SK-N-SH (cell line): Measurements from ENCODE around the gene NAV2. TPM values are rescaled to one million over a fixed set of nuclear protein-coding genes. Genes with fewer than 3 reads are reported as not detected.

Experiments used
- CTCF ChIA-PET: fragments of 300-600, 350-600 bp; formaldehyde crosslinking; extraction: SDS; loops from one replicate; lab custom pipeline; 2021; lab: Yijun Ruan, JAX
- POLR2A ChIA-PET: fragments of 350-600 bp; sonication (Branson Sonifier 250); formaldehyde crosslinking; extraction: SDS; loops from one replicate; lab custom pipeline; 2020; ENCODE audit warnings: antibody characterized with exemption, inconsistent platforms; lab: Yijun Ruan, JAX
- DNase-seq: peaks from one replicate; pipeline ENCODE4 v3.0.0; 2012
- H2AFZ ChIP-seq: fragments of 200-600 bp; sonication (generic); 2 replicates; pipeline ENCODE4 v1.8.1; 2016; ENCODE audit warnings: antibody characterized with exemption, mild to moderate bottlenecking, low read depth
- H3F3A ChIP-seq: fragments of 200-600 bp; sonication (generic); replicated peaks from 2 replicates; pipeline ENCODE3; 2016; ENCODE audit warnings: antibody characterized with exemption, mild to moderate bottlenecking; ENCODE audit not compliant: insufficient read depth
- H3K27ac ChIP-seq, 2 experiments: fragments of 200-500 bp in 1 of 2; fragments of 200-600 bp in 1 of 2; sonication (Bioruptor generic) in 1 of 2; sonication (generic), shearing (Covaris generic) in 1 of 2; 2 replicates each; pipeline versions ENCODE4 v1.5.1 to v1.6.1; 2014 to 2016; ENCODE audit warnings: low read depth in 2 of 2, inconsistent platforms in 1 of 2, low read length in 1 of 2, mild to moderate bottlenecking in 1 of 2, mixed read lengths in 1 of 2
- H3K27me3 ChIP-seq: fragments of 200-600 bp; sonication (generic), shearing (Covaris generic); 2 replicates; pipeline ENCODE4 v1.6.1; 2016; ENCODE audit warnings: mixed run types; ENCODE audit not compliant: insufficient read depth
- H3K36me3 ChIP-seq, 2 experiments: fragments of 200-500 bp in 1 of 2; fragments of 200-600 bp in 1 of 2; sonication (Bioruptor generic) in 1 of 2; sonication (generic) in 1 of 2; replicated peaks in 1 of 2; 2 replicates each; pipeline versions ENCODE3 to v1.5.1; 2014 to 2016; ENCODE audit warnings: low read length in 1 of 2, mild to moderate bottlenecking in 1 of 2; ENCODE audit not compliant: insufficient read depth in 2 of 2, control insufficient read depth in 1 of 2
- H3K4me1 ChIP-seq, 2 experiments: fragments of 200-500 bp in 1 of 2; fragments of 200-600 bp in 1 of 2; sonication (Bioruptor generic) in 1 of 2; sonication (generic), shearing (Covaris generic) in 1 of 2; 2 replicates each; pipeline versions ENCODE4 v1.5.1 to v1.6.1; 2014 to 2016; ENCODE audit warnings: low read depth in 1 of 2, low read length in 1 of 2, mixed run types in 1 of 2; ENCODE audit not compliant: insufficient read depth in 2 of 2, control insufficient read depth in 1 of 2
- H3K4me2 ChIP-seq: fragments of 200-600 bp; sonication (generic), shearing (Covaris generic); 2 replicates; pipeline ENCODE4 v1.6.1; 2017; ENCODE audit warnings: mixed run types
- H3K4me3 ChIP-seq, 2 experiments: fragments of 200-500 bp in 1 of 2; fragments of 200-600 bp in 1 of 2; sonication (Bioruptor generic) in 1 of 2; sonication (generic), shearing (Covaris generic) in 1 of 2; 2 replicates each; pipeline versions ENCODE4 v1.5.1 to v1.8.1; 2014 to 2016; ENCODE audit warnings: low read depth in 2 of 2, inconsistent platforms in 1 of 2, low read length in 1 of 2, mild to moderate bottlenecking in 1 of 2, mixed read lengths in 1 of 2, moderate library complexity in 1 of 2
- H3K79me2 ChIP-seq: fragments of 200-600 bp; sonication (generic); 2 replicates; pipeline ENCODE4 v1.8.1; 2017; ENCODE audit warnings: mild to moderate bottlenecking; ENCODE audit not compliant: insufficient read depth
- H3K9ac ChIP-seq: fragments of 200-600 bp; sonication (generic); 2 replicates; pipeline ENCODE4 v1.6.1; 2017; ENCODE audit warnings: mixed run types
- H3K9me2 ChIP-seq: fragments of 200-600 bp; sonication (generic); 2 replicates; pipeline ENCODE4 v1.6.1; 2017; ENCODE audit warnings: mixed run types
- H3K9me3 ChIP-seq: fragments of 200-600 bp; sonication (generic); 2 replicates; pipeline ENCODE4 v1.6.1; 2017; ENCODE audit warnings: mixed run types, mild to moderate bottlenecking, moderate library complexity
- H4K20me1 ChIP-seq: fragments of 200-600 bp; sonication (generic); 2 replicates; pipeline ENCODE4 v1.6.1; 2017; ENCODE audit warnings: mild to moderate bottlenecking, mixed run types; ENCODE audit not compliant: insufficient read depth
- CHD2 ChIP-seq: fragments of 150-350 bp; IDR thresholded peaks from 2 replicates; pipeline ENCODE4 v1.6.1; 2018; ENCODE audit warnings: low read length; ENCODE audit not compliant: partially characterized antibody
- ELF1 ChIP-seq: IDR thresholded peaks from 2 replicates; pipeline ENCODE4 v1.4.0; 2012
- FOSL2 ChIP-seq: IDR thresholded peaks from 2 replicates; pipeline ENCODE4 v1.4.0; 2012; ENCODE audit warnings: low read depth, mild to moderate bottlenecking, moderate library complexity, borderline replicate concordance
- FOXM1 ChIP-seq: IDR thresholded peaks from 2 replicates; pipeline ENCODE4 v1.4.0; 2012; ENCODE audit warnings: low read depth, mild to moderate bottlenecking
- GABPA ChIP-seq: IDR thresholded peaks from 2 replicates; pipeline ENCODE4 v1.4.0; 2012; ENCODE audit warnings: low read depth, mild to moderate bottlenecking
- GATA2 ChIP-seq: sonication (generic); formaldehyde crosslinking; IDR thresholded peaks from 2 replicates; pipeline ENCODE4 v1.5.0; 2020; ENCODE audit warnings: mild to moderate bottlenecking, missing genetic modification reagents
- JUND ChIP-seq: IDR thresholded peaks from 2 replicates; pipeline ENCODE4 v1.4.0; 2012
- NFIC ChIP-seq: IDR thresholded peaks from 2 replicates; pipeline ENCODE4 v1.4.0; 2012; ENCODE audit warnings: borderline replicate concordance
- POLR2AphosphoS5 ChIP-seq: IDR thresholded peaks from 2 replicates; pipeline ENCODE4 v1.6.1; 2012; ENCODE audit warnings: low read depth, low read length
- RAD21 ChIP-seq: IDR thresholded peaks from 2 replicates; pipeline ENCODE4 v1.6.1; 2012; ENCODE audit warnings: mild to moderate bottlenecking, low read length
- SIN3A ChIP-seq: IDR thresholded peaks from 2 replicates; pipeline ENCODE4 v1.6.1; 2012; ENCODE audit warnings: low read depth, mild to moderate bottlenecking, low read length, moderate library complexity, borderline replicate concordance
- SMC3 ChIP-seq: IDR thresholded peaks from 2 replicates; pipeline ENCODE4 v1.6.1; 2012; ENCODE audit warnings: low read depth, low read length, improper control_type of control experiment
- TCF12 ChIP-seq: IDR thresholded peaks from 2 replicates; pipeline ENCODE4 v1.4.0; 2012
- WGBS: methylation state at CpG from one replicate; pipeline ENCODE4 v1.1.6; 2017; ENCODE audit warnings: low lambda C conversion rate; 5-methylcytosine and 5-hydroxymethylcytosine counted together
- polyA plus RNA-seq, 3 experiments: library from polyadenylated mRNA; depleted of rRNA; stranded (reverse); fragments of >200 nt; gene quantifications; 2 replicates each; pipeline ENCODE4 v1.2.3, GENCODE V29; 2012
- TF ChIP-seq, protein P1 (sequence below): IDR thresholded peaks from 2 replicates; pipeline ENCODE4 v1.4.0; 2012; ENCODE audit warnings: low read depth, borderline replicate concordance

The NAV2 gene
- polyA plus RNA-seq, 1 of the 3 experiments (the other 2 are of a cell fraction): 26.2 TPM

DNA sequence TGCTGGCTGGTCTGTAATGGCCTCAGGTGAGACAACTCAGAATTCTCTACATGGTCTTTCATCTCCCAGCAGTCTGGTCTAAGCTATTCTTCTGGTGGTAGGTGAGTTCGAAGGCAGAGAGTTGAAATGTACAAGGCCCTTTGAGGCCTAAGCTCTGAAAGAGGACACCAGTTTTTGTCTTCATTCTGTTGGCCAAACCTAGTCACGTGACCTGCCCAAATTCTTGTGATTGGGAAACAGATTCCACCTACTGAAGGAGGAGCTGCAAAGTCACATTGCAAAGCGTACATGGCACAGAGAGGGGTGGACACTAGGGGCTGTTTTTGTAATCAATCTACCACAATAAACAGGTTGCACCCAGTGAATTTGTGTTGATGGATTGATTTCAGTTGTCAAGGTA, 193.5 kb downstream of the NAV2 start:
- CTCF ChIA-PET: interaction anchor here (0.7 to 9.4 kb wide), 24 partner anchors 9 to 663 kb away, joined by 3 to 131 read pairs (median 4); no protein-coding TSS in a partner anchor
- TF ChIP-seq GATA2 (CRISPR knock-in tag) (no peak), NFIC (no peak), JUND (no peak), FOXM1 (no peak), SIN3A (no peak), RAD21 (no peak), TCF12 (no peak), SMC3 (no peak), ELF1 (no peak), CHD2 (no peak)
- TF ChIP-seq, protein P1, sequence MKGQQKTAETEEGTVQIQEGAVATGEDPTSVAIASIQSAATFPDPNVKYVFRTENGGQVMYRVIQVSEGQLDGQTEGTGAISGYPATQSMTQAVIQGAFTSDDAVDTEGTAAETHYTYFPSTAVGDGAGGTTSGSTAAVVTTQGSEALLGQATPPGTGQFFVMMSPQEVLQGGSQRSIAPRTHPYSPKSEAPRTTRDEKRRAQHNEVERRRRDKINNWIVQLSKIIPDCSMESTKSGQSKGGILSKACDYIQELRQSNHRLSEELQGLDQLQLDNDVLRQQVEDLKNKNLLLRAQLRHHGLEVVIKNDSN: no peak
- POLR2A ChIA-PET: no interaction called here
- no peaks in the 10 kb centered on the region for H3K9me2 ChIP-seq
- peaks cover 85% of the 10 kb centered on the region for H3K79me2 ChIP-seq
- no peak overlapping the region for H2AFZ ChIP-seq
- no peak for DNase-seq
- no peak overlapping the region for H3K4me2 ChIP-seq
- no peaks in the 10 kb centered on the region for H3K27me3 ChIP-seq
- H3K9me3 ChIP-seq: no peaks in the 10 kb centered on the region
- peaks cover 22% of the 10 kb centered on the region for H3F3A ChIP-seq
- H3K27ac ChIP-seq: no peak overlapping the region; a peak in 1 of 4 replicates
- H3K9ac ChIP-seq: no peak overlapping the region
- peaks cover 0 to 13% of the 10 kb centered on the region in 2 experiments; a peak in 2 of 4 replicates for H3K4me1 ChIP-seq
- WGBS: 96% methylated on average over 3 of the region's 3 CpGs
- H3K36me3 ChIP-seq: peaks cover 30 to 51% of the 10 kb centered on the region in 2 experiments
- H3K4me3 ChIP-seq: no peak overlapping the region
- no peaks in the 10 kb centered on the region; the same call in 1 of the 2 replicates for H4K20me1 ChIP-seq

DNA sequence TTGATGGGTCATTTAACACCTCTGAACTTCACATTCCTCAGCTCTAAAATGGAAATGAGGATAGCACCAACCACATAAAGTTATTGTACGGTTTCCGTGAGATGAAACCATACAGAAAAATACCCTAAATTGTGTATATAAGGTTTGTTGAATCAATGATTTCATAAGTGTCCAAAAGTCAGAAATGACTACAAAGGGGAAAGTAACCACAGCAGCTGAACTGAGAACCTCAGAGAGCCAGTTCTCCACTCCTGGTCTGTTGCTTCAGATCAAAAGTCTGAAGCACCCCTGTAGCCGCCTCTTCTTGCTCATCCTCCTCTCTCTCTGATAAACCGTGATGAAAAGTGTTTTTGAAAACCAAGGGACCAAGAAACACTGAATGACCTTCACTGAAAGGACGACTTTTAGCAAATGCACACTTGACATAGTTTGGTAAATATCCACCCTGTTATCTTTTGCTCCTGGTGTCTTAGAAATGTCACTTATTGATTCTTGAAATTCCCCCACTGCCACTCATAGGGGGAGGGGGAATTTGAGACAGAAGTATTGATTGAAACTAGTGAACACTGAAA, 194.5 kb downstream of the NAV2 start:
- H3K27me3 ChIP-seq: no peaks in the 10 kb centered on the region
- POLR2A ChIA-PET: no interaction called here
- no peaks in the 10 kb centered on the region for H3K9me2 ChIP-seq
- WGBS: 91% methylated on average over 5 of the region's 5 CpGs
- H4K20me1 ChIP-seq: no peaks in the 10 kb centered on the region; the same call in 1 of the 2 replicates
- peaks cover 84% of the 10 kb centered on the region for H3K79me2 ChIP-seq
- peaks cover 33 to 49% of the 10 kb centered on the region in 2 experiments for H3K36me3 ChIP-seq
- H3K4me3 ChIP-seq: no peak overlapping the region
- no peak for DNase-seq
- no peak overlapping the region for H3K4me2 ChIP-seq
- H3K4me1 ChIP-seq: peaks cover 2 to 17% of the 10 kb centered on the region in 2 experiments; a peak in 3 of 4 replicates
- no peak overlapping the region for H3K9ac ChIP-seq
- CTCF ChIA-PET: interaction anchor here (0.6 to 9.4 kb wide), 16 partner anchors 10 to 477 kb away, joined by 3 to 131 read pairs (median 4); no protein-coding TSS in a partner anchor
- no peaks in the 10 kb centered on the region for H3K9me3 ChIP-seq
- TF ChIP-seq CHD2: no peak
- no peak for TF ChIP-seq SIN3A
- TF ChIP-seq GABPA: no peak
- TF ChIP-seq POLR2AphosphoS5: no peak
- no peak for TF ChIP-seq FOSL2
- H2AFZ ChIP-seq: no peak overlapping the region
- H3F3A ChIP-seq: peaks cover 23% of the 10 kb centered on the region
- peak overlapping the region in 1 of 2 experiments; percentile 23; a peak in 3 of 4 replicates for H3K27ac ChIP-seq
